BJ (cell line): Measurements from ENCODE around the gene DHH. TPM values are rescaled to one million over a fixed set of nuclear protein-coding genes. Genes with fewer than 3 reads are reported as not detected.

Experiments
- CTCF ChIA-PET: fragments of 350-600 bp; formaldehyde crosslinking; extraction: SDS; loops from one replicate; lab custom pipeline; 2021; ENCODE audit warnings: antibody characterized with exemption, inconsistent platforms; lab: Yijun Ruan, JAX
- POLR2A ChIA-PET: fragments of 300-600 bp; sonication (Branson Sonifier 250); formaldehyde crosslinking; extraction: SDS; loops from one replicate; lab custom pipeline; 2021; ENCODE audit warnings: antibody characterized with exemption; lab: Charles Lee
- DNase-seq: peaks from one replicate; pipeline ENCODE4 v3.0.0-alpha.2; 2011; ENCODE audit warnings: low read depth
- H3K27me3 ChIP-seq: 2 replicates; pipeline ENCODE4 v1.6.0; 2011; ENCODE audit warnings: low read length; ENCODE audit not compliant: control insufficient read depth, insufficient read depth
- H3K36me3 ChIP-seq: 2 replicates; pipeline ENCODE4 v1.5.1; 2011; ENCODE audit warnings: low read length; ENCODE audit not compliant: control insufficient read depth, insufficient read depth
- H3K4me3 ChIP-seq: 2 replicates; pipeline ENCODE4 v1.5.1; 2011; ENCODE audit warnings: low read depth, mild to moderate bottlenecking, control low read depth, low read length
- CTCF ChIP-seq: IDR thresholded peaks from 2 replicates; pipeline ENCODE4 v1.5.1; 2011; ENCODE audit warnings: low read depth, mild to moderate bottlenecking, control low read depth, inconsistent platforms, low read length, moderate library complexity; ENCODE audit not compliant: insufficient read depth
- polyA plus RNA-seq: library from polyadenylated mRNA; depleted of rRNA; stranded (reverse); fragments of >200 nt; gene quantifications from 2 replicates; pipeline ENCODE4 v1.2.3, GENCODE V29; 2011

Gene DHH
- polyA plus RNA-seq, 1 experiment = not detected

GRCh38 chr12:49088932-49089330 lies 5.7 kb downstream of the DHH start:
- peaks cover 11% of the 10 kb centered on the region for H3K27me3 ChIP-seq
- no peak for TF ChIP-seq CTCF
- H3K36me3 ChIP-seq = no peaks in the 10 kb centered on the region
- CTCF ChIA-PET = interaction anchor here (0.6 to 6.5 kb wide), 26 partner anchors 7 to 234 kb away, joined by 3 to 145 read pairs (median 6); partner anchors contain the start of genes KMT2D, LMBR1L, RHEBL1 and TROAP
- POLR2A ChIA-PET = no interaction called here
- no peak overlapping the region for H3K4me3 ChIP-seq
- DNase-seq = no peak

- ChIA-PET POLR2A (no interaction called here), CTCF (interaction anchor here (0.6 to 6.5 kb wide), 28 partner anchors 8 to 234 kb away, joined by 3 to 145 read pairs (median 6); partner anchors contain the start of genes KMT2D, LMBR1L, RHEBL1 and TROAP)
- H3K4me3 ChIP-seq = no peak overlapping the region
- peaks cover 9% of the 10 kb centered on the region for H3K27me3 ChIP-seq
- peak; percentile 93 for TF ChIP-seq CTCF
- peak; percentile 39 for DNase-seq
- H3K36me3 ChIP-seq = no peaks in the 10 kb centered on the region
Observed at GRCh38 chr12:49088150-49088931, 6.3 kb downstream of the DHH start.

- Histone ChIP-seq H3K4me3 (no peak overlapping the region), H3K27me3 (peaks cover 12% of the 10 kb centered on the region), H3K36me3 (no peaks in the 10 kb centered on the region)
- POLR2A ChIA-PET = no interaction called here
- no peak for TF ChIP-seq CTCF
- DNase-seq = peak; percentile 16
- CTCF ChIA-PET = interaction anchor here (0.7 to 6.5 kb wide), 14 partner anchors 8 to 158 kb away, joined by 3 to 145 read pairs (median 4); partner anchors contain the start of genes DHH, LMBR1L and TUBA1B
Observed at GRCh38 chr12:49086116-49086515, 8.5 kb downstream of the DHH start.

- POLR2A ChIA-PET = no interaction called here
- DNase-seq = no peak
- no peak for TF ChIP-seq CTCF
- CTCF ChIA-PET = interaction anchor here (0.8 to 6.5 kb wide), 7 partner anchors 17 to 275 kb away, joined by 3 to 145 read pairs (median 5); no protein-coding TSS in a partner anchor
- H3K36me3 ChIP-seq = no peaks in the 10 kb centered on the region
- no peak overlapping the region for H3K4me3 ChIP-seq
- H3K27me3 ChIP-seq = peaks cover 14% of the 10 kb centered on the region
Observed at GRCh38 chr12:49084438-49084837, 10.2 kb downstream of the DHH start.

- DNase-seq = no peak
- ChIA-PET POLR2A (no interaction called here), CTCF (interaction anchor here (0.6 to 3.5 kb wide), 6 partner anchors 9 to 203 kb away, joined by 3 to 18 read pairs (median 4); no protein-coding TSS in a partner anchor)
- TF ChIP-seq CTCF = no peak
- Histone ChIP-seq H3K4me3 (no peak overlapping the region), H3K27me3 (peaks cover 8% of the 10 kb centered on the region), H3K36me3 (no peaks in the 10 kb centered on the region)
Observed at GRCh38 chr12:49079793-49080192, 14.8 kb downstream of the DHH start.
